Left renal pelvis (tissue), 4 donors: ENCODE measurements around the gene ISOC1. TPM values are rescaled to one million over a fixed set of nuclear protein-coding genes. Genes with fewer than 3 reads are reported as not detected.
A peak's percentile ranks its signal among the peaks of the same experiment; 100 is the strongest.

Experiments used
- DNase-seq, 4 donors: peaks; one replicate each; pipeline ENCODE4 v3.0.0-alpha.2; 2013; ENCODE audit warnings: low read depth in 4 of 4, low spot score in 3 of 4
- polyA plus RNA-seq, 4 donors: library from polyadenylated mRNA; unstranded; fragments of 120-200 nt; gene quantifications; one replicate each; pipeline ENCODE4 v1.2.1, GENCODE V29; 2013; ENCODE audit not compliant: insufficient read length in 4 of 4

ISOC1 gene
- 10 to 100 TPM; 30.7 to 50.3 (median 43.5) TPM for polyA plus RNA-seq

- peak; percentile 71 to 85 (median 82) for DNase-seq
Observed at GRCh38 chr5:129094087-129094923, at the start of gene ISOC1. TSS of gene ISOC1 (plus strand) at chr5:129094749. CDS start at chr5:129094767, 18 bp downstream.

- DNase-seq, result no peak
Observed at GRCh38 chr5:129046151-129046550, 48.4 kb upstream of the ISOC1 start.

DNA sequence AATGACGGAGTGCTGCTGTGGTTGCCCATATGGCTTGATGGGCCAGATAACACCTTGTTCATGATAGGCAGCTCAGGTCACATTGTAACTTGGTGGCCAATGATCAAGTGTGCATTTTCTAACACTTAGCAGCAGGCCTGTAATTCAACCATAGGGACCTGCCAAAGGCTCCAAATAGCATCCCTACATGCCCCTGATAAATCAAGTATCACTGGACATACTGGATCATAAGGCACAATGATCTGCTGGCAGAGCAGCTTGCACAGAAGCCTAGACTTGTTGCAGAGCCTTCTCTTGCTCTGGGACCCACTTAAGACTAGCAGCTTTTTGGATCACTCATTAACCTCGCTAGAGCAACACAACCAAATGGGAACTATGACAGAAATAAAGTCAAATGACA, 46.0 kb upstream of the ISOC1 start:
- DNase-seq, result peak in 1 of 4 donors; percentile 7

- peak in 3 of 4 donors; percentile 18 to 27 (median 22) for DNase-seq
Observed at GRCh38 chr5:129049126-129049799, 45.3 kb upstream of the ISOC1 start.

DNA sequence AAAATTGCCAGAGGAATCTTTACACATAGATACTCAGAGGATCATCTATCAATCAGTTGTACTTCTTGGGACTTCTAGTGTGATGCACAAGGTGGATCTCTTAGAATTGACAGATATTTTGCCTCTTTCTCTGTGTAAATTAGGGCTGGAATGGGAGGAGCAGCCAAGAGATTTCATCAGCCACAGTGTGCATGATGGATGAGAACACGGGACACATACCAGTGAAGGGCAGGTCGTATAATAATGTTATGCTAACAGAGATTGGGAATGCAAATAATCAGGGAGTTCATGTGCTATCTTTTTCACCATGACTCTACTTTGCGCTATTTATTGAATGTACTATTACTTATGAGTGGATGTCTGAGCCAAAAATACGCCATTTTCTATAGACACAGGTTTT, 43.3 kb upstream of the ISOC1 start:
- DNase-seq, result no peak

- DNase-seq, result no peak
Observed at GRCh38 chr5:129053438-129053837, 41.1 kb upstream of the ISOC1 start.

DNA sequence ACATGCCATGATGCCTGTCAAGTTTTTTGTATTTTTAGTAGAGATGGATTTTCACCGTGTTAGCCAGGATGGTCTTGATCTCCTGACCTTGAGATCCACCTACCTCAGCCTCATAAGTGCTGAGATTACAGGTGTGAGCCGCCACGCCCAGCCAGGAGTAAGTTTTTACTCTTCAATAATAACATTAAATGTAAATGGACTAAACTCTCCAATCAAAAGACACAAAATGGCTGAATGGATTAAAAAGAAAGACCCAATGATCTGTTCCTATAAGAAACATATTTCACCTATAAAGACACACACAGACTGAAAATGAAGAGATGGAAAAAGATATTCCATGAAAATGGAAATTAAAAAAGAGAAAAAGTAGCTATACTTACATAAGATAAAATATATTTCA, 37.2 kb upstream of the ISOC1 start:
- no peak for DNase-seq

DNA sequence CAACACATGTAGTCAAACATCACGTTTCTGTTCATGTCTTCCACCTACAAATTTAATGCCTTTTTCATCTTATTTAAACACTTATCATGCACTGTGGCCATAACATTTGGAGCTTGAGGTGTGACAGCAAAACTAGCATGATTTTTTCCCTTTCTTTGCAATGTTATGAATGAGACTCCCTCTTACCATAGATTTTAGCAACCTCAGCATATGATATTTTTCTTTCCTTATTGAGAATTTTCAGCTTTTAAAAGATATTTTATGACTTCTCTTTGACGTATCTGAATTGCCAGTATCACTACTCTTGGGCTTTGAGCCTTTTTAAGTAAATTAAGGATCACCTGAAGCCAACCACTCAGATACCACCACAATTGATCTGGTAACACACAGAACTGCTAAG, 32.7 kb upstream of the ISOC1 start:
- no peak for DNase-seq

- no peak for DNase-seq
Observed at GRCh38 chr5:129063483-129064113, 31.0 kb upstream of the ISOC1 start.

DNA sequence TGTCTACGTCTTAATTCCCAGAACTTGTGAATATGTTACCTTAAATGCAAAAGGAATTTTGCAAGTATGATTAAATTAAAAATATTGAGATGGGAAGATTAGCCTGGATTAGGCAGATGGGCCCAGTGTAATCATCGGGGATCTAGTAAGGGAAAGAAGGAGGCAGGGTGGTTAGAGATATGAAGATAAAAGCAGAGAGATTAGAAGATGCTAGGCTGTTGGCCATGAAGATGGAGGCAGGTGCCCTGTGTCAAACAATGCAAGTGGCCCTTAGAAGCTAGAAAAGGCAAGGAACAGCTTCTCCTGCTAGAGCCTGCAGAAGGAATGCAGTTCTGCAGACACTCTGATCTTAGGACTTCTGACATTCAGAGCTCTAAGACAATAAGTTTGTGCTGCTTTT, 28.8 kb upstream of the ISOC1 start:
- no peak for DNase-seq

DNA sequence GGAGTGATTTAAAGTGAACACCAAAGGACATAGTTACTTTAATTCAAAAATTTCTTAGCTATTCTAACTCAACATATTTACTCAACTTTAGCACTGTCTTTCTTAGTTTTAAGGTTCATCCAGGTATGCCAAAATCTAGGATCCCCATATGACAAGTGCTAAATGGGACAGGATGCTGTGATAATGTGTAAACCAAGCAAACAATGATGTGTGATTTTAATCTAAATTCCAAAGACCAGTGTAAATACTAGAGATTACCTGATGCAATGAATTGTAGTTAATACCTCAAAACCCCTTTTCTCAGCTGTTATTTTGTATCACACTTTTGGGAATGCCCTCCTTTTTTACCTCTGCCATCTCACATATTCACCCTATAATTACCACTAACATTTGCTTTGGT, 26.8 kb upstream of the ISOC1 start:
- no peak for DNase-seq

DNA sequence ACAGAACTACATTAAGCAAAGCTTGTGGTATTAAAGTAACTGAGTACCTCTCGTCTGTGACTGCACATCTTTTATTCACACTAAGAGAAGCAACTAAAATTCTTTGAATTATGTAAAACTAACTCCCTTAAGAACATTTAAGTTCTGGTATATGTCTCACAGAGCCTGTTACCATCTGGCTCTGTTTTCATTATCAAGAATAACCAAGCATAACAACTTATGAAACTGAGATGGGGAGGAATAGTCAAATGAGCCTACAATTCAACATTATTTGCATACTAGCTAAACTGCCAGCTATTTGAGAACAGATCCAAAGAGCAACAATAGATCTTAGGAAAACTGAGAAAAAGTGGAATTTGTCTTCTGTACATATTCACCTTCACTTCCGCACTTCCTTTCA, 25.3 kb upstream of the ISOC1 start:
- DNase-seq, result no peak

GRCh38 chr5:129073111-129073510, 21.4 kb upstream of the ISOC1 start:
- no peak for DNase-seq

GRCh38 chr5:129074903-129075302, 19.6 kb upstream of the ISOC1 start:
- no peak for DNase-seq

- DNase-seq, result no peak
Observed at GRCh38 chr5:129077433-129078075, 17.0 kb upstream of the ISOC1 start.

DNA sequence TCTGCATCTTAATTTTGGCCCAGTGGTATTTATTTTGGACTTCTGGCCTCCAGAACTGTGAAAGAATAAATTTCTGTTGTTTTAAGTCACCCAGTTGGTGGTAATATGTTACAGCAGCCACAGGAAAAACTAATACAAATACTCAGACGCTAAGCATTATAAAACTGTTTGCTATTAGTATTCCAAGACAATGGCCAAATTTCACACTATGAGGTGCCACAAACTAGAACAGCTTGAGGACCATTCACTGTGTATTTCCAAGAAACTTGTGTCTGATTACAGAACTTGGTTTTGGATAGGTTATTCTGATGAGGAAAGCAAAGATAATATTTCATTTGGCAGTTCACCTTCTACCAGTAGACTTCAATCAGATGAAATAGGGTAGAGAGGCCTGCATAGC, 16.3 kb upstream of the ISOC1 start:
- DNase-seq, result no peak

- DNase-seq, result no peak
Observed at GRCh38 chr5:129078660-129079059, 15.9 kb upstream of the ISOC1 start.

GRCh38 chr5:129079496-129079895, 15.1 kb upstream of the ISOC1 start:
- no peak for DNase-seq

- no peak for DNase-seq
Observed at GRCh38 chr5:129080766-129081165, 13.8 kb upstream of the ISOC1 start.

- no peak for DNase-seq
Observed at GRCh38 chr5:129082225-129083136, 12.1 kb upstream of the ISOC1 start.
